Measurements from ENCODE around the gene UAP1.
"Not testable (repeated sequence)": the region's sequence is repeated elsewhere in the genome, so short reads cannot be mapped to it uniquely, and the experiment has no call there.

The UAP1 gene

GRCh38 chr1:162564762-162565218 lies 3.3 kb downstream of the UAP1 start:
- no peak overlapping the region for H3K27ac ChIP-seq (ENCODE audit: low read depth in 2 of 2, low read length in 2 of 2)
- peak overlapping the region; percentile 19 to 53 for H3K4me3 ChIP-seq (ENCODE audit: low read length in 2 of 2)
- no peaks in the 10 kb centered on the region for H3K9me3 ChIP-seq (ENCODE audit: control insufficient read depth in 2 of 2, low read length in 2 of 2)
- no peaks in the 10 kb centered on the region for H3K27me3 ChIP-seq (ENCODE audit: control insufficient read depth in 2 of 2, insufficient read depth in 2 of 2, low read length in 2 of 2)
- H3K36me3 ChIP-seq (ENCODE audit: control insufficient read depth in 2 of 2, insufficient read depth in 2 of 2, low read length in 2 of 2), result peaks cover 16 to 21% of the 10 kb centered on the region in 2 donors
- peaks cover 16 to 50% of the 10 kb centered on the region in 2 donors for H3K4me1 ChIP-seq (ENCODE audit: control insufficient read depth in 2 of 2, insufficient read depth in 2 of 2, low read length in 2 of 2)
- H3K9ac ChIP-seq (ENCODE audit: low read depth in 1 of 2, low read length in 2 of 2), result no peak overlapping the region

DNA sequence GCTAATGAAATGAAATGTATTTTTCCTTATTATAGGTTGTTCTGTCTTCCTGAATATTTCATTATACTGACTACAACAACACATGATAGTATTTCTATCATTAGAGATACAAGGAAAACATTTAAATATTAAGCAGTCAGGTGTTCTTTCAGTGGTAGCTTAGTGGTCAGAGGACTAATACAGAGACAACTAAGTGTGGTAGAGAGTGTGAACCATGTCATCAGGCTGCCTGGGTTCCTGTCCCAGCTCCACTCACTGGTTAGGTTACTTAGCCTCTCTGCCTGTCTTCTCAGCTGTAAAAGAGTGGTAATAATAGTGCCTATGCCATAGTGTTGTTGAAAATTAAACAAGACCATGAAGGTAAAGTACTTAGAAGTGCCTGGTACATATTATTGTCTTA lies 3.9 kb downstream of the UAP1 start:
- H3K36me3 ChIP-seq (ENCODE audit: control insufficient read depth in 2 of 2, insufficient read depth in 2 of 2, low read length in 2 of 2), result peaks cover 16 to 21% of the 10 kb centered on the region in 2 donors
- no peak overlapping the region for H3K27ac ChIP-seq (ENCODE audit: low read depth in 2 of 2, low read length in 2 of 2)
- H3K27me3 ChIP-seq (ENCODE audit: control insufficient read depth in 2 of 2, insufficient read depth in 2 of 2, low read length in 2 of 2), result no peaks in the 10 kb centered on the region
- peak overlapping the region; percentile 30 to 53 for H3K4me3 ChIP-seq (ENCODE audit: low read length in 2 of 2)
- H3K4me1 ChIP-seq (ENCODE audit: control insufficient read depth in 2 of 2, insufficient read depth in 2 of 2, low read length in 2 of 2), result peaks cover 16 to 49% of the 10 kb centered on the region in 2 donors
- no peak overlapping the region for H3K9ac ChIP-seq (ENCODE audit: low read depth in 1 of 2, low read length in 2 of 2)
- no peaks in the 10 kb centered on the region for H3K9me3 ChIP-seq (ENCODE audit: control insufficient read depth in 2 of 2, low read length in 2 of 2)

DNA sequence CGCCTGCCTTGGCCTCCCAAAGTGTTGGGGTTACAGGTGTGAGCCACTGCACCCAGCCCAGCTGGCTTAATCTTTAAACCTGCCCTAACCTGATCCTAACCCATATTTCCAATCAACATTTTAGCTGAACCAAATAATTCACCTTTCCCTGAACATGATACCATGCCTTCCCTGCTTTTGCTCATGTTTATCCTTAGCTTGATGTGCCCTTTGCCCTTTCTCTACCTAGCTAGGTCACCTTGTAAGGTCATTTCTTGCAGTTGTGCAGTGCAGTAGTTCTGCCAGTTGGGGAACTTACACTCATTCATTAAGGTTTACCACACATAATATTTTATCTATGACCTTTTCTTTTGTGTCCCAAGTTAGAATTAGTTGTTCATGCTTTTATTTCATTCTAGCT lies 5.3 kb downstream of the UAP1 start:
- H3K27ac ChIP-seq (ENCODE audit: low read depth in 2 of 2, low read length in 2 of 2), result no peak overlapping the region
- H3K36me3 ChIP-seq (ENCODE audit: control insufficient read depth in 2 of 2, insufficient read depth in 2 of 2, low read length in 2 of 2), result peaks cover 16 to 21% of the 10 kb centered on the region in 2 donors
- no peaks in the 10 kb centered on the region for H3K9me3 ChIP-seq (ENCODE audit: control insufficient read depth in 2 of 2, low read length in 2 of 2)
- no peak overlapping the region for H3K9ac ChIP-seq (ENCODE audit: low read depth in 1 of 2, low read length in 2 of 2)
- H3K4me1 ChIP-seq (ENCODE audit: control insufficient read depth in 2 of 2, insufficient read depth in 2 of 2, low read length in 2 of 2), result peaks cover 20 to 56% of the 10 kb centered on the region in 2 donors
- H3K27me3 ChIP-seq (ENCODE audit: control insufficient read depth in 2 of 2, insufficient read depth in 2 of 2, low read length in 2 of 2), result no peaks in the 10 kb centered on the region
- no peak overlapping the region for H3K4me3 ChIP-seq (ENCODE audit: low read length in 2 of 2)

DNA sequence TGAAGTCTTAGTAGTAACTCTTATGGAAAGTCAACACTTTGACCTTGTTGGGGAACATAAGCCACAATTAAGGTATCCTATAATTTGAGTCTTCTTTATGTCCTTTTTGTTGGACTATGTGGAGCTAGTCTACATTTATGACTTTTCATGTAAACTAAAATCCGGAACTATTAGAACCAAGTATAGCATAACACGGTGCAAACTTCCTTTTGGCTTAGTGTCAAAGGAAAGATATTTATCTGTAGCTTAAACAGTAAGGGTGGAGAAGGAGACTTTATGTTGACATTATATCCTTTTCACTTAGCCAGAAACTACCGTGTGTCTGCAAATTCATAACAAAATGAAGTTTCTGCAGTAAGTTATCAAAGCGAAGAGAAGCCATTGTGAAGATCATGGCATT lies 7.3 kb downstream of the UAP1 start:
- peak overlapping the region in 1 of 2 donors; percentile 20 for H3K9ac ChIP-seq (ENCODE audit: low read depth in 1 of 2, low read length in 2 of 2)
- H3K27me3 ChIP-seq (ENCODE audit: control insufficient read depth in 2 of 2, insufficient read depth in 2 of 2, low read length in 2 of 2), result no peaks in the 10 kb centered on the region
- H3K4me1 ChIP-seq (ENCODE audit: control insufficient read depth in 2 of 2, insufficient read depth in 2 of 2, low read length in 2 of 2), result peaks cover 27 to 58% of the 10 kb centered on the region in 2 donors
- peaks cover 16 to 21% of the 10 kb centered on the region in 2 donors for H3K36me3 ChIP-seq (ENCODE audit: control insufficient read depth in 2 of 2, insufficient read depth in 2 of 2, low read length in 2 of 2)
- H3K4me3 ChIP-seq (ENCODE audit: low read length in 2 of 2), result peak overlapping the region in 1 of 2 donors; percentile 50
- no peaks in the 10 kb centered on the region for H3K9me3 ChIP-seq (ENCODE audit: control insufficient read depth in 2 of 2, low read length in 2 of 2)
- H3K27ac ChIP-seq (ENCODE audit: low read depth in 2 of 2, low read length in 2 of 2), result peak overlapping the region; percentile 75 to 85

- Histone ChIP-seq H3K9ac (ENCODE audit: low read depth in 1 of 2, low read length in 2 of 2) (no peak overlapping the region), H3K4me1 (ENCODE audit: control insufficient read depth in 2 of 2, insufficient read depth in 2 of 2, low read length in 2 of 2) (peaks cover 27 to 47% of the 10 kb centered on the region in 2 donors), H3K27ac (ENCODE audit: low read depth in 2 of 2, low read length in 2 of 2) (peak overlapping the region in 1 of 2 donors; percentile 47), H3K9me3 (ENCODE audit: control insufficient read depth in 2 of 2, low read length in 2 of 2) (no peaks in the 10 kb centered on the region), H3K36me3 (ENCODE audit: control insufficient read depth in 2 of 2, insufficient read depth in 2 of 2, low read length in 2 of 2) (peaks cover 16 to 18% of the 10 kb centered on the region in 2 donors), H3K4me3 (ENCODE audit: low read length in 2 of 2) (no peak overlapping the region), H3K27me3 (ENCODE audit: control insufficient read depth in 2 of 2, insufficient read depth in 2 of 2, low read length in 2 of 2) (no peaks in the 10 kb centered on the region)
Measured at GRCh38 chr1:162570718-162571117, 9.2 kb downstream of the UAP1 start.

GRCh38 chr1:162571121-162571520 lies 9.6 kb downstream of the UAP1 start:
- not testable (repeated sequence) for H3K9ac ChIP-seq (ENCODE audit: low read depth in 1 of 2, low read length in 2 of 2); H3K9me3 ChIP-seq (ENCODE audit: control insufficient read depth in 2 of 2, low read length in 2 of 2); H3K27me3 ChIP-seq (ENCODE audit: control insufficient read depth in 2 of 2, insufficient read depth in 2 of 2, low read length in 2 of 2)
- Histone ChIP-seq H3K36me3 (ENCODE audit: control insufficient read depth in 2 of 2, insufficient read depth in 2 of 2, low read length in 2 of 2) (peaks cover 13 to 16% of the 10 kb centered on the region in 2 donors), H3K27ac (ENCODE audit: low read depth in 2 of 2, low read length in 2 of 2) (peak overlapping the region in 1 of 2 donors; percentile 47), H3K4me1 (ENCODE audit: control insufficient read depth in 2 of 2, insufficient read depth in 2 of 2, low read length in 2 of 2) (peaks cover 27 to 47% of the 10 kb centered on the region in 2 donors), H3K4me3 (ENCODE audit: low read length in 2 of 2) (peak overlapping the region in 1 of 2 donors; percentile 5)

DNA sequence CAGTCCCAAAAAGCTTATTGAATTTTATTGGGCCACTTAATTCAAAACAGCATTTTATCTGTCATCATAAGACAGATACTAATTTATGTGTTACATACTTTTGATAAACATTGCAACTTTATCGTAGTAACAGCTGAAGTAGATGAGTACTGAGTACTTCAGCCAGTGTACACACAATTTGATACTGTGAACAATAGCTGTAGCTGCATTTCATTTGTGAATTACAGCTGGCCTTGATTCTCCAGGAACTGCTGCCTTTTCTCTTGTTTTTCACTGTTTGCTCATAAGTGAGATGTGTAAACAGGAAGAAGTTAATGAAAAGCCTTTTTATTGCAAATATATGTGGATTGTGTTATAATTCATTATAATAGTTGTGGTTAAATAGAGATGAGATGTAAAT lies 10.2 kb downstream of the UAP1 start:
- H3K36me3 ChIP-seq (ENCODE audit: control insufficient read depth in 2 of 2, insufficient read depth in 2 of 2, low read length in 2 of 2), result peaks cover 13 to 14% of the 10 kb centered on the region in 2 donors
- H3K9me3 ChIP-seq (ENCODE audit: control insufficient read depth in 2 of 2, low read length in 2 of 2), result no peaks in the 10 kb centered on the region
- peak overlapping the region in 1 of 2 donors; percentile 5 for H3K4me3 ChIP-seq (ENCODE audit: low read length in 2 of 2)
- no peak overlapping the region for H3K9ac ChIP-seq (ENCODE audit: low read depth in 1 of 2, low read length in 2 of 2)
- H3K27ac ChIP-seq (ENCODE audit: low read depth in 2 of 2, low read length in 2 of 2), result peak overlapping the region in 1 of 2 donors; percentile 35
- H3K27me3 ChIP-seq (ENCODE audit: control insufficient read depth in 2 of 2, insufficient read depth in 2 of 2, low read length in 2 of 2), result no peaks in the 10 kb centered on the region
- peaks cover 27 to 46% of the 10 kb centered on the region in 2 donors for H3K4me1 ChIP-seq (ENCODE audit: control insufficient read depth in 2 of 2, insufficient read depth in 2 of 2, low read length in 2 of 2)

GRCh38 chr1:162573136-162573535 lies 11.6 kb downstream of the UAP1 start:
- no peak overlapping the region for H3K27ac ChIP-seq (ENCODE audit: low read depth in 2 of 2, low read length in 2 of 2)

GRCh38 chr1:162578071-162578700 lies 16.7 kb downstream of the UAP1 start:
- H3K9ac ChIP-seq (ENCODE audit: low read depth in 1 of 2, low read length in 2 of 2), result no peak overlapping the region
- H3K27ac ChIP-seq (ENCODE audit: low read depth in 2 of 2, low read length in 2 of 2), result no peak overlapping the region
- no peak overlapping the region for H3K4me3 ChIP-seq (ENCODE audit: low read length in 2 of 2)
- H3K4me1 ChIP-seq (ENCODE audit: control insufficient read depth in 2 of 2, insufficient read depth in 2 of 2, low read length in 2 of 2), result peaks cover 0 to 6% of the 10 kb centered on the region in 2 donors
- H3K27me3 ChIP-seq (ENCODE audit: control insufficient read depth in 2 of 2, insufficient read depth in 2 of 2, low read length in 2 of 2), result no peaks in the 10 kb centered on the region
- H3K36me3 ChIP-seq (ENCODE audit: control insufficient read depth in 2 of 2, insufficient read depth in 2 of 2, low read length in 2 of 2), result peaks cover 27 to 32% of the 10 kb centered on the region in 2 donors
- no peaks in the 10 kb centered on the region for H3K9me3 ChIP-seq (ENCODE audit: control insufficient read depth in 2 of 2, low read length in 2 of 2)

More at GRCh38 chr1:162573136-162573535, 11.6 kb downstream of the UAP1 start:
- Histone ChIP-seq H3K4me3 (ENCODE audit: low read length in 2 of 2) (no peak overlapping the region), H3K36me3 (ENCODE audit: control insufficient read depth in 2 of 2, insufficient read depth in 2 of 2, low read length in 2 of 2) (peaks cover 10 to 13% of the 10 kb centered on the region in 2 donors), H3K4me1 (ENCODE audit: control insufficient read depth in 2 of 2, insufficient read depth in 2 of 2, low read length in 2 of 2) (peaks cover 27 to 40% of the 10 kb centered on the region in 2 donors), H3K9me3 (ENCODE audit: control insufficient read depth in 2 of 2, low read length in 2 of 2) (no peaks in the 10 kb centered on the region), H3K27me3 (ENCODE audit: control insufficient read depth in 2 of 2, insufficient read depth in 2 of 2, low read length in 2 of 2) (no peaks in the 10 kb centered on the region), H3K9ac (ENCODE audit: low read depth in 1 of 2, low read length in 2 of 2) (no peak overlapping the region)

GRCh38 chr1:162578936-162579335 lies 17.4 kb downstream of the UAP1 start:
- H3K36me3 ChIP-seq (ENCODE audit: control insufficient read depth in 2 of 2, insufficient read depth in 2 of 2, low read length in 2 of 2), result peaks cover 31 to 38% of the 10 kb centered on the region in 2 donors
- H3K9me3 ChIP-seq (ENCODE audit: control insufficient read depth in 2 of 2, low read length in 2 of 2), result no peaks in the 10 kb centered on the region
- no peak overlapping the region for H3K27ac ChIP-seq (ENCODE audit: low read depth in 2 of 2, low read length in 2 of 2)
- no peak overlapping the region for H3K4me3 ChIP-seq (ENCODE audit: low read length in 2 of 2)
- H3K4me1 ChIP-seq (ENCODE audit: control insufficient read depth in 2 of 2, insufficient read depth in 2 of 2, low read length in 2 of 2), result no peaks in the 10 kb centered on the region
- no peak overlapping the region for H3K9ac ChIP-seq (ENCODE audit: low read depth in 1 of 2, low read length in 2 of 2)
- H3K27me3 ChIP-seq (ENCODE audit: control insufficient read depth in 2 of 2, insufficient read depth in 2 of 2, low read length in 2 of 2), result no peaks in the 10 kb centered on the region
